ENCODE measurements around the gene PPM1A.

GRCh38 chr14:60277605-60278190 lies 28.7 kb downstream of the PPM1A start:
- TF ChIP-seq EZH2phosphoT487 (IDR thresholded peaks at IDR 0.05; ENCODE audit: insufficient read depth, low read depth), result no peak
- no peak for TF ChIP-seq EZH2 (IDR thresholded peaks at IDR 0.05; ENCODE audit: insufficient read depth, poor library complexity, severe bottlenecking)

All from GM23248 (cell line).